K562 (cell line): ENCODE measurements around the gene AIFM1. TPM values are rescaled to one million over a fixed set of nuclear protein-coding genes. Genes with fewer than 3 reads are reported as not detected.
A peak's percentile ranks its signal among the peaks of the same experiment; 100 is the strongest.

Experiments
- ARNT ChIP-seq, 2 experiments: fragments of 450-650 bp; IDR thresholded peaks; 2 replicates each; pipeline ENCODE4 v1.6.1; 2016; ENCODE audit warnings: mild to moderate bottlenecking in 1 of 2
- CHAMP1 ChIP-seq: fragments of 450-650 bp; IDR thresholded peaks from 2 replicates; pipeline ENCODE4 v1.6.1; 2016; ENCODE audit warnings: mild to moderate bottlenecking
- GATAD2B ChIP-seq: fragments of 450-650 bp; IDR thresholded peaks from 2 replicates; pipeline ENCODE4 v1.6.1; 2017; ENCODE audit warnings: mild to moderate bottlenecking, borderline replicate concordance
- GTF2F1 ChIP-seq: IDR thresholded peaks from 2 replicates; pipeline ENCODE4 v1.6.1; 2011; ENCODE audit warnings: low read depth, low read length, improper control_type of control experiment
- HOXB6 ChIP-seq: fragments of 250-450 bp; sonication (Bioruptor Pico); IDR thresholded peaks from 2 replicates; pipeline ENCODE4 v1.5.1; 2022; ENCODE audit warnings: mild to moderate bottlenecking, borderline replicate concordance
- KLF10 ChIP-seq: fragments of 250-450 bp; sonication (Bioruptor Pico); IDR thresholded peaks from 2 replicates; pipeline ENCODE4 v1.6.1; 2021; ENCODE audit warnings: matching md5 sums
- MED1 ChIP-seq: sonication (generic); formaldehyde crosslinking; IDR thresholded peaks from 2 replicates; pipeline ENCODE4 v1.8.1; 2023; ENCODE audit warnings: missing genetic modification reagents, borderline replicate concordance
- NELFE ChIP-seq: IDR thresholded peaks from 2 replicates; pipeline ENCODE4 v1.6.1; 2011; ENCODE audit warnings: mild to moderate bottlenecking; ENCODE audit not compliant: insufficient read depth, insufficient read length
- NFXL1 ChIP-seq: fragments of 450-650 bp; formaldehyde crosslinking; IDR thresholded peaks from 2 replicates; pipeline ENCODE4 v1.4.0; 2021; ENCODE audit warnings: mild to moderate bottlenecking
- POLR3G ChIP-seq: IDR thresholded peaks from 2 replicates; pipeline ENCODE4 v1.6.1; 2011; ENCODE audit not compliant: insufficient read length, insufficient replicate concordance; ENCODE audit errors: extremely low read depth
- PREB ChIP-seq: sonication (generic); formaldehyde crosslinking; IDR thresholded peaks from 2 replicates; pipeline ENCODE4 v1.8.1; 2023; ENCODE audit warnings: mild to moderate bottlenecking, missing genetic modification reagents
- PTTG1 ChIP-seq: fragments of 450-650 bp; IDR thresholded peaks from 2 replicates; pipeline ENCODE4 v1.6.1; 2016; ENCODE audit warnings: low read depth, mild to moderate bottlenecking, missing genetic modification characterization, missing compliant biosample characterization
- SAFB ChIP-seq: fragments of 200-400 bp; formaldehyde crosslinking; IDR thresholded peaks from 2 replicates; pipeline ENCODE4 v1.6.1; 2017; ENCODE audit warnings: low read depth, low read length, borderline replicate concordance
- SUPT5H ChIP-seq: fragments of 450-650 bp; IDR thresholded peaks from 2 replicates; pipeline ENCODE4 v1.6.1; 2016
- ZBTB1 ChIP-seq: sonication (generic); formaldehyde crosslinking; IDR thresholded peaks from 2 replicates; pipeline ENCODE4 v1.8.1; 2023; ENCODE audit warnings: missing genetic modification reagents, low read depth, mild to moderate bottlenecking, borderline replicate concordance
- ZBTB5 ChIP-seq: fragments of 450-650 bp; IDR thresholded peaks from 2 replicates; pipeline ENCODE4 v1.6.1; 2017; ENCODE audit warnings: antibody characterized with exemption
- ZMIZ1 ChIP-seq, 2 experiments: fragments of 150-350 bp in 1 of 2; IDR thresholded peaks; 2 replicates each; pipeline ENCODE4 v1.6.1; 2012 to 2016; ENCODE audit warnings: low read depth in 2 of 2, low read length in 2 of 2, mild to moderate bottlenecking in 1 of 2, moderate library complexity in 1 of 2
- ZNF146 ChIP-seq: IDR thresholded peaks from one replicate; pipeline ENCODE4 v1.6.1; 2018; ENCODE audit warnings: missing compliant biosample characterization; ENCODE audit not compliant: unreplicated experiment
- ZNF212 ChIP-seq: fragments of 450-650 bp; formaldehyde crosslinking; IDR thresholded peaks from 2 replicates; pipeline ENCODE4 v1.4.0; 2020; ENCODE audit warnings: mild to moderate bottlenecking
- ZNF24 ChIP-seq: fragments of 450-650 bp; IDR thresholded peaks from 2 replicates; pipeline ENCODE4 v1.6.1; 2016
- polyA plus RNA-seq, 8 experiments: library from polyadenylated mRNA; depleted of rRNA in 4 of 8; stranded (reverse) in 5 of 8; unstranded in 3 of 8; fragments of >200 nt; fragmentation: Nextera tagmentation in 2 of 8; fragmentation: Illumina TruSeq in 1 of 8; extraction: Ambion mirVana in 2 of 8; extraction: Trizol in 1 of 8; gene quantifications; 2 replicates each; pipeline versions ENCODE4 v1.2.1 to v1.2.3, GENCODE V29; 2011 to 2014; ENCODE audit warnings: inconsistent platforms in 1 of 8, missing spikeins in 1 of 8
- total RNA-seq, 7 experiments: library from RNA; depleted of rRNA in 6 of 7; stranded (reverse); fragments of >200 nt in 6 of 7; fragmentation: Illumina TruSeq in 2 of 7; extraction: Trizol in 2 of 7; gene quantifications; 2 replicates each; pipeline versions ENCODE4 v1.2.1 to v1.2.3, GENCODE V29; 2011 to 2021; ENCODE audit warnings: low replicate concordance in 1 of 7

Gene AIFM1
- total and polyA plus RNA-seq, 9 of the 15 experiments (the other 6 are each of a cell fraction or from before 2014, with no cell fraction given): 51.0 to 117 (median 91.2) TPM

GRCh38 chrX:130120746-130121504 lies 44.7 kb downstream of the AIFM1 start (continued):
- TF ChIP-seq GTF2F1 (no peak), POLR3G (no peak), SUPT5H (peak; percentile 63; the same call in 1 of the 2 replicates), ZNF146 (CRISPR knock-in tag) (no peak), NFXL1 (CRISPR knock-in tag) (no peak), CHAMP1 (no peak), NELFE (no peak), KLF10 (CRISPR knock-in tag) (no peak), ZBTB1 (CRISPR knock-in tag) (no peak), PREB (no peak), ZNF24 (peak; percentile 56; the same call in 1 of the 2 replicates), PTTG1 (tag) (no peak), GATAD2B (0 out of 2 replicates have a peak, but pooled peaks have one; percentile 18), ZBTB5 (no peak), ZMIZ1 (IDR thresholded peaks at IDR 0.05; ENCODE audit: low read depth in 2 of 2, low read length in 2 of 2) (no peak), MED1 (CRISPR knock-in tag) (no peak), ARNT (IDR thresholded peaks at IDR 0.05) (no peak), HOXB6 (no peak), SAFB (no peak), ZNF212 (CRISPR knock-in tag) (no peak)
